GM23338 (cell line): Measurements from ENCODE around the gene CD38. TPM values are rescaled to one million over a fixed set of nuclear protein-coding genes. Genes with fewer than 3 reads are reported as not detected.

Experiments used
- ATAC-seq: fragments of 200-7000 bp; cut with Tn5 transposase; 3 replicates; pipeline ENCODE4 v1.9.1; 2020
- DNase-seq: peaks from one replicate; pipeline ENCODE4 v3.0.0-alpha.2; 2015; ENCODE audit warnings: low spot score
- H2AFZ ChIP-seq: fragments of 200-600 bp; sonication (generic); 2 replicates; pipeline ENCODE4 v1.8.0; 2016; ENCODE audit warnings: antibody characterized with exemption, mild to moderate bottlenecking, moderate library complexity
- H3F3A ChIP-seq: fragments of 200-600 bp; sonication (generic); replicated peaks from 2 replicates; pipeline ENCODE4 v1.8.0; 2017; ENCODE audit warnings: antibody characterized with exemption, mixed run types, low read depth
- H3K27ac ChIP-seq: fragments of 200-600 bp; sonication (generic); 2 replicates; pipeline ENCODE4 v1.6.1; 2016; ENCODE audit warnings: low read depth
- H3K27me3 ChIP-seq: fragments of 200-600 bp; sonication (generic); 2 replicates; pipeline ENCODE4 v1.8.0; 2016; ENCODE audit warnings: mild to moderate bottlenecking, mixed run types, moderate library complexity; ENCODE audit not compliant: insufficient read depth
- H3K36me3 ChIP-seq: fragments of 200-600 bp; sonication (generic); 2 replicates; pipeline ENCODE4 v1.8.0; 2016; ENCODE audit warnings: mild to moderate bottlenecking; ENCODE audit not compliant: insufficient read depth
- H3K4me1 ChIP-seq: fragments of 200-600 bp; sonication (generic); 2 replicates; pipeline ENCODE4 v1.8.0; 2016; ENCODE audit warnings: mild to moderate bottlenecking, moderate library complexity; ENCODE audit not compliant: insufficient read depth
- H3K4me2 ChIP-seq: fragments of 200-600 bp; sonication (generic); 2 replicates; pipeline ENCODE4 v1.7.1; 2017; ENCODE audit warnings: mixed run types
- H3K4me3 ChIP-seq: fragments of 200-600 bp; sonication (generic); 2 replicates; pipeline ENCODE4 v1.6.1; 2016; ENCODE audit warnings: mixed run types
- H3K79me2 ChIP-seq: fragments of 200-600 bp; sonication (generic); replicated peaks from 2 replicates; pipeline ENCODE4 v1.8.0; 2017; ENCODE audit warnings: mild to moderate bottlenecking; ENCODE audit not compliant: insufficient read depth
- H3K9me2 ChIP-seq: fragments of 200-600 bp; sonication (generic); 2 replicates; pipeline ENCODE4 v1.8.0; 2017; ENCODE audit not compliant: insufficient read depth
- H4K20me1 ChIP-seq: fragments of 200-600 bp; sonication (generic); replicated peaks from 2 replicates; pipeline ENCODE4 v1.8.0; 2017; ENCODE audit warnings: mild to moderate bottlenecking; ENCODE audit not compliant: insufficient read depth
- H3K27ac Mint-ChIP-seq: 2 replicates; pipeline ENCODE4 v1.8.0; 2020; ENCODE audit warnings: inconsistent platforms, mild to moderate bottlenecking, moderate library complexity, mixed read lengths
- H3K27me3 Mint-ChIP-seq: 3 replicates; pipeline ENCODE4 v1.8.0; 2022; ENCODE audit warnings: low read depth, mild to moderate bottlenecking, moderate library complexity, mixed read lengths, inconsistent platforms; ENCODE audit not compliant: insufficient read depth, poor library complexity
- H3K36me3 Mint-ChIP-seq: 3 replicates; pipeline ENCODE4 v1.8.0; 2021; ENCODE audit warnings: low read depth, mild to moderate bottlenecking, inconsistent platforms, moderate library complexity, mixed read lengths
- H3K4me1 Mint-ChIP-seq: 3 replicates; pipeline ENCODE4 v1.8.0; 2020; ENCODE audit warnings: mild to moderate bottlenecking, inconsistent platforms, mixed read lengths
- H3K4me3 Mint-ChIP-seq: 3 replicates; pipeline ENCODE4 v1.8.0; 2021; ENCODE audit warnings: moderate library complexity, mild to moderate bottlenecking, inconsistent platforms, mixed read lengths
- H3K9me3 Mint-ChIP-seq: 3 replicates; pipeline ENCODE4 v1.8.0; 2020; ENCODE audit warnings: moderate library complexity, mild to moderate bottlenecking, inconsistent platforms, mixed read lengths
- CTCF ChIP-seq, 2 experiments: fragments of 200-600 bp in 1 of 2; sonication (generic) in 1 of 2; conservative IDR thresholded peaks; 2 replicates each; pipeline versions ENCODE4 v1.5.1 to v1.6.1; 2016 to 2017; ENCODE audit warnings: antibody characterized with exemption in 2 of 2, low read depth in 2 of 2, mild to moderate bottlenecking in 2 of 2, moderate library complexity in 1 of 2
- ETS1 ChIP-seq: IDR thresholded peaks from 2 replicates; pipeline ENCODE4 v1.6.1; 2016; ENCODE audit warnings: antibody characterized with exemption
- EZH2 ChIP-seq: fragments of 200-600 bp; sonication (generic); IDR thresholded peaks from one replicate; pipeline ENCODE4 v1.8.0; 2017; ENCODE audit warnings: antibody characterized with exemption, mild to moderate bottlenecking, low read depth; ENCODE audit not compliant: unreplicated experiment
- JUNB ChIP-seq: IDR thresholded peaks from one replicate; pipeline ENCODE4 v1.6.1; 2016; ENCODE audit warnings: antibody characterized with exemption; ENCODE audit not compliant: unreplicated experiment
- NANOG ChIP-seq: IDR thresholded peaks from 2 replicates; pipeline ENCODE4 v1.6.1; 2016; ENCODE audit warnings: antibody characterized with exemption, borderline replicate concordance
- POLR2AphosphoS5 ChIP-seq: IDR thresholded peaks from 2 replicates; pipeline ENCODE4 v1.6.1; 2016; ENCODE audit warnings: antibody characterized with exemption, low read depth
- ZNF114 ChIP-seq: fragments of 250-450 bp; sonication (Bioruptor Pico); IDR thresholded peaks from 2 replicates; pipeline ENCODE4 v1.5.0; 2020; ENCODE audit warnings: mild to moderate bottlenecking, moderate library complexity
- ZNF462 ChIP-seq: fragments of 250-450 bp; sonication (Bioruptor Pico); IDR thresholded peaks from 2 replicates; pipeline ENCODE4 v1.5.0; 2020; ENCODE audit warnings: mild to moderate bottlenecking, moderate library complexity
- polyA plus RNA-seq: library from polyadenylated mRNA; unstranded; fragments of >200 nt; fragmentation: Nextera tagmentation; extraction: Ambion mirVana; gene quantifications from 2 replicates; pipeline ENCODE4 v1.2.1, GENCODE V29; 2016
- total RNA-seq: library from RNA; depleted of rRNA; stranded (reverse); fragments of >200 nt; shearing (Covaris generic); gene quantifications from 2 replicates; pipeline ENCODE4 v1.2.3, GENCODE V29; 2014

CD38 gene
- total and polyA plus RNA-seq, 2 experiments from 2014 or later = 0.17 to 0.24 TPM

DNA sequence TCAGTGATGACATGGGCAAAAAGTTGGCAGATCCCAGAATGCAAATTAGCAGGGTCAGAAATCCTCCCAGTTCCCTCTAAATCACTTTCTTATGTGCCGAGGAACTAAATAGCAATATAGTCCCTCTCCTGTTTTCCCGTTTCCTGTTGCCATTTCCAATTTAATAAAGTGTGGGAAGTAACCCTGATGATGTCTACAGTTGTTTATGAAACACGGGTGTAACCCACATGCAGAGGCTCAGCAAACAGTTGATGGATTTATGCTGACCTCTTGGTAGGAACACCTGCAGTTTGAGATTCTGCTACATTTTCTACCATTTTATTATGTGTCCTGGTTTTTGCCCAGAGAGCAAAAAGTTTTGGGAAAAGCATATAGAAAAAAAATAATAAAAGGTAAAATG is 103.7 kb downstream of the CD38 start (continued):
- TF ChIP-seq ZNF462 (CRISPR knock-in tag) = no peak
- TF ChIP-seq JUNB = no peak
- no peak for TF ChIP-seq ZNF114
- no peak for TF ChIP-seq NANOG

- Histone ChIP-seq H3F3A (no peaks in the 10 kb centered on the region), H3K27me3 (no peaks in the 10 kb centered on the region), H3K4me3 (no peak overlapping the region), H3K4me2 (no peak overlapping the region), H3K27ac (no peak overlapping the region), H4K20me1 (no peaks in the 10 kb centered on the region), H3K79me2 (no peaks in the 10 kb centered on the region), H3K9me2 (no peaks in the 10 kb centered on the region), H2AFZ (no peak overlapping the region), H3K4me1 (no peaks in the 10 kb centered on the region), H3K36me3 (no peaks in the 10 kb centered on the region)
- peaks cover 5% of the 10 kb centered on the region; the same call in 1 of the 3 replicates for H3K36me3 Mint-ChIP-seq
- no peak overlapping the region for H3K27ac Mint-ChIP-seq
- H3K27me3 Mint-ChIP-seq = peaks cover 5% of the 10 kb centered on the region
- ATAC-seq (peak; percentile 99), DNase-seq (peak; percentile 86)
- no peak overlapping the region for H3K4me3 Mint-ChIP-seq
- peaks cover 13% of the 10 kb centered on the region for H3K9me3 Mint-ChIP-seq
- H3K4me1 Mint-ChIP-seq = peaks cover 10% of the 10 kb centered on the region
- TF ChIP-seq POLR2AphosphoS5 (no peak), EZH2 (no peak), ZNF114 (no peak), ETS1 (no peak), CTCF (conservative IDR thresholded peaks at IDR 0.05; ENCODE audit: low read depth in 2 of 2) (peak; percentile 93 to 98)
Observed at GRCh38 chr4:15882675-15883086, 104.6 kb downstream of the CD38 start.
